NB4 (cell line): ENCODE results near the gene SPAG8.

Experiments used
- DNase-seq: peaks from one replicate; pipeline ENCODE4 v3.0.0; 2010; ENCODE audit warnings: low read depth
- H3K4me3 ChIP-seq: one replicate; pipeline ENCODE4 v1.5.1; 2011; ENCODE audit warnings: mild to moderate bottlenecking, low read depth, low read length, moderate library complexity
- MYC ChIP-seq: IDR thresholded peaks from 2 replicates; pipeline ENCODE4 v1.6.1; 2011; ENCODE audit warnings: low read depth, low read length
- POLR2A ChIP-seq: IDR thresholded peaks from 2 replicates; pipeline ENCODE4 v1.6.1; 2011; ENCODE audit warnings: mild to moderate bottlenecking; ENCODE audit not compliant: insufficient read length; ENCODE audit errors: extremely low read depth
- TF ChIP-seq, protein P1 (sequence below): IDR thresholded peaks from one replicate; pipeline ENCODE4 v1.5.1; 2012; ENCODE audit warnings: low read depth, low read length
- TF ChIP-seq, protein P2 (sequence below): IDR thresholded peaks from 2 replicates; pipeline ENCODE4 v1.6.1; 2011; ENCODE audit warnings: low read depth, low read length

The SPAG8 gene

GRCh38 chr9:35845824-35846771, 34.0 kb upstream of the SPAG8 start:
- TF ChIP-seq POLR2A (no peak), MYC (no peak)
- TF ChIP-seq, protein P1, sequence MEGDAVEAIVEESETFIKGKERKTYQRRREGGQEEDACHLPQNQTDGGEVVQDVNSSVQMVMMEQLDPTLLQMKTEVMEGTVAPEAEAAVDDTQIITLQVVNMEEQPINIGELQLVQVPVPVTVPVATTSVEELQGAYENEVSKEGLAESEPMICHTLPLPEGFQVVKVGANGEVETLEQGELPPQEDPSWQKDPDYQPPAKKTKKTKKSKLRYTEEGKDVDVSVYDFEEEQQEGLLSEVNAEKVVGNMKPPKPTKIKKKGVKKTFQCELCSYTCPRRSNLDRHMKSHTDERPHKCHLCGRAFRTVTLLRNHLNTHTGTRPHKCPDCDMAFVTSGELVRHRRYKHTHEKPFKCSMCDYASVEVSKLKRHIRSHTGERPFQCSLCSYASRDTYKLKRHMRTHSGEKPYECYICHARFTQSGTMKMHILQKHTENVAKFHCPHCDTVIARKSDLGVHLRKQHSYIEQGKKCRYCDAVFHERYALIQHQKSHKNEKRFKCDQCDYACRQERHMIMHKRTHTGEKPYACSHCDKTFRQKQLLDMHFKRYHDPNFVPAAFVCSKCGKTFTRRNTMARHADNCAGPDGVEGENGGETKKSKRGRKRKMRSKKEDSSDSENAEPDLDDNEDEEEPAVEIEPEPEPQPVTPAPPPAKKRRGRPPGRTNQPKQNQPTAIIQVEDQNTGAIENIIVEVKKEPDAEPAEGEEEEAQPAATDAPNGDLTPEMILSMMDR, result no peak
- TF ChIP-seq, protein P2, sequence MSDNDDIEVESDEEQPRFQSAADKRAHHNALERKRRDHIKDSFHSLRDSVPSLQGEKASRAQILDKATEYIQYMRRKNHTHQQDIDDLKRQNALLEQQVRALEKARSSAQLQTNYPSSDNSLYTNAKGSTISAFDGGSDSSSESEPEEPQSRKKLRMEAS, result no peak
- no peak overlapping the region for H3K4me3 ChIP-seq
- no peak for DNase-seq

DNA sequence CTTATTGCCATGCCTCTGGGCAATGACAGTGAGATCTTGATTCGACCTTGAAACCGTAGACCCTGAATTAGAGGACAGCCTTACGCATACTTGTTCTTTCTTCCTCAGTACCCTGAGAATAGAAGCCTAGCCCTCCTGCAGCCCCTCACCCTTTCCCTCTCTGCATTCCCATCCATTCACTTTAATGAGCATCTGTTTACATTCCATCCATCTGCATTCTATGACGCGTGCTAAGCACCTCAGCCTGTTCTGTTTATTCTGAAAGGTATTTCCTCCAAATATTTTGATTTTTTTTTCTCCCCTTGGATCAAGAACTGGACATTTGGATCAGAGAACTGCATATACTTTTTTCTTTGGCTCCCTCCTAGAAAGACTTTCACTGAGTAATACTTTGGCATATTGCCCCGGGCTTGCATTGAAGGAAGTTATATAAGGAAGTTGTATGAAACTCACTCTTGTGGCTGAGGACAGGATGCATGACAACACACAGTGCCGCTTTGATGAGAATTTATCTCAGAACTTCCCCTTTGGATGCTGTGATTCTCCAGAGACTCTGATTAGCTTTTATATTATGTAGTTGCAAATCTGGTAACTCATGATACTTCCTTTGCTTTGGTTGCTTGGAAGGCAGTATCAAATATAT, 32.7 kb upstream of the SPAG8 start:
- TF ChIP-seq, protein P1, result no peak
- TF ChIP-seq MYC (no peak), POLR2A (no peak)
- TF ChIP-seq, protein P2, result no peak
- DNase-seq, result peak; percentile 86
- no peak overlapping the region for H3K4me3 ChIP-seq

DNA sequence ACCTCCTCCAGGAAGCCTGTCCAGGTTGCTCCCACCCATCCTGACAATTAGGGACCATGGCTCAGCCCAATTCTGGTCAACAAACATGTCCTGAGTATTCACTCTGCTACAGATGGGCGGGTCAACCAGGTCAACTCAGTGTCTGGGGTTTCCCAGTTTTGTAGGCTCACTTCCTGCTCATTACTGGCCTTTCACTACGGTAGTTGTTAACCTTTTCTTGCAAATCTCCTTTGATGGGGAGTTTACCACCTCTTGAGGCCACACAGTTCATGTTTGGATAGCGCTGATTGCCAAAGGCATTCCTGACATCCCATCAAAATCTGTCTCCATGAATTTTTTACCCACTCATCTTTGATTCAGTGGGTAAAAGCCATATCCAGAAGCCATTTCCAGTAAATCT, 30.7 kb upstream of the SPAG8 start:
- no peak for DNase-seq
- no peak overlapping the region for H3K4me3 ChIP-seq
- no peak for TF ChIP-seq MYC
- no peak for TF ChIP-seq POLR2A
- TF ChIP-seq, protein P1, result no peak
- TF ChIP-seq, protein P2, result no peak

GRCh38 chr9:35842020-35842745, 30.1 kb upstream of the SPAG8 start:
- no peak overlapping the region for H3K4me3 ChIP-seq
- TF ChIP-seq, protein P1, result no peak
- TF ChIP-seq POLR2A, result no peak
- TF ChIP-seq, protein P2, result no peak
- TF ChIP-seq MYC, result no peak

GRCh38 chr9:35841645-35841900, 29.5 kb upstream of the SPAG8 start:
- TF ChIP-seq, protein P1, result no peak
- no peak for TF ChIP-seq MYC
- TF ChIP-seq, protein P2, result no peak
- no peak for TF ChIP-seq POLR2A
- DNase-seq, result no peak
- H3K4me3 ChIP-seq, result no peak overlapping the region

More at GRCh38 chr9:35842020-35842745, 30.1 kb upstream of the SPAG8 start:
- DNase-seq, result peak; percentile 94
